K562 (cell line): ENCODE data around the gene GFI1. TPM values are rescaled to one million over a fixed set of nuclear protein-coding genes. Genes with fewer than 3 reads are reported as not detected.

Source experiments
- CBX3 ChIP-seq, 2 experiments: IDR thresholded peaks; 1 replicate in 1 of 2; 2 replicates in 1 of 2; pipeline ENCODE4 v1.6.1; 2012; ENCODE audit warnings: inconsistent platforms in 2 of 2, low read length in 2 of 2, borderline replicate concordance in 1 of 2, control low read depth in 1 of 2
- CCAR2 ChIP-seq: fragments of 200-400 bp; formaldehyde crosslinking; IDR thresholded peaks from 2 replicates; pipeline ENCODE4 v1.6.1; 2017; ENCODE audit warnings: mild to moderate bottlenecking, low read depth, low read length
- CSDE1 ChIP-seq, 2 experiments: fragments of 450-650 bp; IDR thresholded peaks; 2 replicates each; pipeline ENCODE4 v1.6.1; 2016; ENCODE audit warnings: mild to moderate bottlenecking in 1 of 2
- CTCF ChIP-seq, 3 experiments: IDR thresholded peaks in 2 of 3; conservative IDR thresholded peaks in 1 of 3; 2 replicates each; pipeline ENCODE4 v1.5.1; 2011 to 2012; ENCODE audit warnings: low read length in 3 of 3, mild to moderate bottlenecking in 3 of 3, control low read depth in 2 of 3, improper control_type of control experiment in 1 of 3, inconsistent platforms in 1 of 3, low read depth in 1 of 3, mixed read lengths in 1 of 3, moderate library complexity in 1 of 3; ENCODE audit not compliant: insufficient read depth in 2 of 3
- ERF ChIP-seq: fragments of 450-650 bp; formaldehyde crosslinking; IDR thresholded peaks from 2 replicates; pipeline ENCODE4 v1.4.0; 2020; ENCODE audit warnings: mild to moderate bottlenecking, mixed read lengths
- FOXP4 ChIP-seq: sonication (generic); formaldehyde crosslinking; IDR thresholded peaks from 2 replicates; pipeline ENCODE4 v1.8.0; 2022; ENCODE audit warnings: mild to moderate bottlenecking, missing genetic modification reagents, borderline replicate concordance
- HDGF ChIP-seq: fragments of 450-650 bp; IDR thresholded peaks from 2 replicates; pipeline ENCODE4 v1.6.1; 2016
- HMG20B ChIP-seq: fragments of 250-450 bp; sonication (Bioruptor Pico); IDR thresholded peaks from 2 replicates; pipeline ENCODE4 v1.5.0; 2021; ENCODE audit warnings: mild to moderate bottlenecking
- MAFF ChIP-seq: IDR thresholded peaks from 2 replicates; pipeline ENCODE4 v1.6.1; 2012; ENCODE audit warnings: low read length, improper control_type of control experiment
- NFRKB ChIP-seq: fragments of 450-650 bp; IDR thresholded peaks from 2 replicates; pipeline ENCODE4 v1.6.1; 2016; ENCODE audit warnings: low read depth
- NRF1 ChIP-seq, 2 experiments: fragments of 450-650 bp; IDR thresholded peaks in 1 of 2; conservative IDR thresholded peaks in 1 of 2; 2 replicates each; pipeline ENCODE4 v1.6.1; 2014; ENCODE audit warnings: mild to moderate bottlenecking in 2 of 2
- PHTF2 ChIP-seq: fragments of 250-450 bp; sonication (Bioruptor Pico); IDR thresholded peaks from 2 replicates; pipeline ENCODE4 v1.5.0; 2021; ENCODE audit warnings: mild to moderate bottlenecking
- SETDB1 ChIP-seq: IDR thresholded peaks from one replicate; pipeline ENCODE4 v1.6.1; 2012; ENCODE audit warnings: low read length, control low read depth, inconsistent platforms
- SMAD4 ChIP-seq: fragments of 250-450 bp; sonication (Bioruptor Pico); conservative IDR thresholded peaks from 2 replicates; pipeline ENCODE4 v1.8.0; 2021; ENCODE audit warnings: inconsistent platforms, mild to moderate bottlenecking, moderate library complexity
- SMARCA4 ChIP-seq: fragments of 450-650 bp; IDR thresholded peaks from 2 replicates; pipeline ENCODE4 v1.6.1; 2016
- STAT5B ChIP-seq: fragments of 250-450 bp; sonication (Bioruptor Pico); IDR thresholded peaks from 2 replicates; pipeline ENCODE4 v1.8.0; 2021; ENCODE audit warnings: mild to moderate bottlenecking, inconsistent platforms
- TEAD1 ChIP-seq, 2 experiments: fragments of 450-650 bp in 1 of 2; sonication (generic) in 1 of 2; formaldehyde crosslinking; IDR thresholded peaks; 2 replicates each; pipeline versions ENCODE4 v1.4.0 to v1.8.0; 2020 to 2022; ENCODE audit warnings: mild to moderate bottlenecking in 2 of 2, missing genetic modification reagents in 1 of 2
- TRIM28 ChIP-seq: fragments of 450-650 bp; IDR thresholded peaks from 2 replicates; pipeline ENCODE4 v1.6.1; 2017
- ZBTB11 ChIP-seq, 3 experiments: fragments of 200-800 bp in 1 of 3; fragments of 250-450 bp in 1 of 3; fragments of 450-650 bp in 1 of 3; sonication (Bioruptor Pico) in 1 of 3; sonication (Bioruptor generic) in 1 of 3; formaldehyde crosslinking in 1 of 3; IDR thresholded peaks; 2 replicates each; pipeline versions ENCODE4 v1.6.1 to v1.8.0; 2016 to 2022; ENCODE audit warnings: mild to moderate bottlenecking in 2 of 3, missing genetic modification characterization in 2 of 3, missing compliant biosample characterization in 1 of 3, moderate library complexity in 1 of 3
- ZNF143 ChIP-seq: sonication (generic); formaldehyde crosslinking; IDR thresholded peaks from 2 replicates; pipeline ENCODE4 v1.9.0; 2022; ENCODE audit warnings: mild to moderate bottlenecking, missing genetic modification reagents
- ZNF184 ChIP-seq: sonication (generic); formaldehyde crosslinking; IDR thresholded peaks from 2 replicates; pipeline ENCODE4 v1.5.0; 2020; ENCODE audit warnings: missing genetic modification reagents
- ZNF444 ChIP-seq: fragments of 250-450 bp; sonication (Bioruptor Pico); IDR thresholded peaks from 2 replicates; pipeline ENCODE4 v1.4.0; 2020; ENCODE audit warnings: mild to moderate bottlenecking, moderate library complexity
- ZNF785 ChIP-seq: fragments of 250-450 bp; sonication (Bioruptor Pico); IDR thresholded peaks from 2 replicates; pipeline ENCODE4 v1.4.0; 2020; ENCODE audit warnings: mild to moderate bottlenecking
- polyA plus RNA-seq, 8 experiments: library from polyadenylated mRNA; depleted of rRNA in 4 of 8; stranded (reverse) in 5 of 8; unstranded in 3 of 8; fragments of >200 nt; fragmentation: Nextera tagmentation in 2 of 8; fragmentation: Illumina TruSeq in 1 of 8; extraction: Ambion mirVana in 2 of 8; extraction: Trizol in 1 of 8; gene quantifications; 2 replicates each; pipeline versions ENCODE4 v1.2.1 to v1.2.3, GENCODE V29; 2011 to 2014; ENCODE audit warnings: inconsistent platforms in 1 of 8, missing spikeins in 1 of 8
- total RNA-seq, 7 experiments: library from RNA; depleted of rRNA in 6 of 7; stranded (reverse); fragments of >200 nt in 6 of 7; fragmentation: Illumina TruSeq in 2 of 7; extraction: Trizol in 2 of 7; gene quantifications; 2 replicates each; pipeline versions ENCODE4 v1.2.1 to v1.2.3, GENCODE V29; 2011 to 2021; ENCODE audit warnings: low replicate concordance in 1 of 7

The GFI1 gene
- total and polyA plus RNA-seq, 9 of the 15 experiments (the other 6 are each of a cell fraction or from before 2014, with no cell fraction given), result 0.07 to 0.93 (median 0.46) TPM

- TF ChIP-seq ERF (no peak), ZNF785 (CRISPR knock-in tag) (no peak), ZNF143 (no peak), HDGF (no peak), TRIM28 (no peak), MAFF (no peak), PHTF2 (no peak), ZNF444 (CRISPR knock-in tag) (no peak), TEAD1 (CRISPR knock-in tag; IDR thresholded peaks at IDR 0.05) (no peak), CSDE1 (IDR thresholded peaks at IDR 0.05) (no peak), ZNF184 (CRISPR knock-in tag) (no peak), SMAD4 (CRISPR knock-in tag) (no peak), STAT5B (CRISPR knock-in tag) (no peak), CCAR2 (no peak), NRF1 (conservative IDR thresholded peaks at IDR 0.05 in 1 of 2, IDR thresholded peaks at IDR 0.05 in 1 of 2) (peak; percentile 21 to 25; a peak in 2 of 4 replicates), HMG20B (no peak), SETDB1 (no peak), CBX3 (IDR thresholded peaks at IDR 0.05; ENCODE audit: borderline replicate concordance in 1 of 2, low read length in 2 of 2) (no peak), SMARCA4 (no peak), FOXP4 (CRISPR knock-in tag) (no peak), ZBTB11 (CRISPR knock-in tag; IDR thresholded peaks at IDR 0.05) (no peak), NFRKB (no peak), CTCF (IDR thresholded peaks at IDR 0.05 in 2 of 3, conservative IDR thresholded peaks at IDR 0.05 in 1 of 3; ENCODE audit: insufficient read depth in 2 of 3, low read depth in 1 of 3, low read length in 3 of 3) (peak; percentile 30 to 52 (median 41); a peak in 4 of 6 replicates)
Observed at GRCh38 chr1:92485381-92486250, 1.1 kb downstream of the GFI1 start (continued).
